HG03571 (cell line): ENCODE results near the gene CD248.
"Not testable (repeated sequence)": the region's sequence is repeated elsewhere in the genome, so short reads cannot be mapped to it uniquely, and the experiment has no call there.

Experiments
- ATAC-seq: cut with Tn5 transposase; IDR thresholded peaks from one replicate; pipeline ENCODE4 v1.9.1; 2021; ENCODE audit not compliant: unreplicated experiment

Gene CD248

DNA sequence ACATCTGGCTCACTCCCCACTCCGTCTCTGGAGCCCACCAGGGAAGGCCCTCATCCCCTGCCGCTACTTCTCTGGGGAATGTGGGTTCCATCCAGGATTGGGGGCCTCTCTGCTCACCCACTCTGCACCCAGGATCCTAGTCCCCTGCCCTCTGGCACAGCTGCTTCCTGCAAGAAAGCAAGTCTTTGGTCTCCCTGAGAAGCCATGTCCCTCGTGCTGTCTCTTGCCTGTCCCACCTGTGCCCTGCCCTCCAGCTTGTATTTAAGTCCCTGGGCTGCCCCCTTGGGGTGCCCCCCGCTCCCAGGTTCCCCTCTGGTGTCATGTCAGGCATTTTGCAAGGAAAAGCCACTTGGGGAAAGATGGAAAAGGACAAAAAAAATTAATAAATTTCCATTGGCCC is 39.8 kb downstream of the CD248 start:
- ATAC-seq = not testable (repeated sequence)

DNA sequence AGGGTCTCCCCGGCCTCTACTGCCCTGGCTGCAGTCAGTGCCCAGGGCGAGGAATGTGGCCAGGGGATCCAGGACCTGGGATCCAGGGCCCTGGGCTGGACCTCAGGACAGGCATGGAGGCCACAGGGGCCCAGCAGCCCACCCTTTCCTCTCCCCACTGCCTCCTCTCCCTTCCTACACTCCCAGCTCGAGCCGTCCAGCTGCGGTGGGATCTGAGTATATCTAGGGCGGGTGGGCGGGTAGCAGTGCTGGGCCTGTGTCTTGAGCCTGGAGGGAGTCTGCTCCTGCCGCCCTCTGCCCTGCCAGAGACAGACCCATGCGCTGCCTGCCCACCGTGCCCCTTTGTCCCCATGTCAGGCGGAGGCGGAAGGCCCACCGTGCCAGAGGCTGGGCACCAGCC is 40.2 kb downstream of the CD248 start:
- not testable (repeated sequence) for ATAC-seq

DNA sequence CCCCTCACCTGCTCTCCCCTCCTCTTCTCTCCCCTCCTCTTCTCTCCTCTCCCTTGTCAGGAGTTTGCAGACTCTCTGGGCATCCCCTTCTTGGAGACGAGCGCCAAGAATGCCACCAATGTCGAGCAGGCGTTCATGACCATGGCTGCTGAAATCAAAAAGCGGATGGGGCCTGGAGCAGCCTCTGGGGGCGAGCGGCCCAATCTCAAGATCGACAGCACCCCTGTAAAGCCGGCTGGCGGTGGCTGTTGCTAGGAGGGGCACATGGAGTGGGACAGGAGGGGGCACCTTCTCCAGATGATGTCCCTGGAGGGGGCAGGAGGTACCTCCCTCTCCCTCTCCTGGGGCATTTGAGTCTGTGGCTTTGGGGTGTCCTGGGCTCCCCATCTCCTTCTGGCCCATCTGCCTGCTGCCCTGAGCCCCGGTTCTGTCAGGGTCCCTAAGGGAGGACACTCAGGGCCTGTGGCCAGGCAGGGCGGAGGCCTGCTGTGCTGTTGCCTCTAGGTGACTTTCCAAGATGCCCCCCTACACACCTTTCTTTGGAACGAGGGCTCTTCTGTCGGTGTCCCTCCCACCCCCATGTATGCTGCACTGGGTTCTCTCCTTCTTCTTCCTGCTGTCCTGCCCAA is 40.7 kb downstream of the CD248 start:
- ATAC-seq = no peak

DNA sequence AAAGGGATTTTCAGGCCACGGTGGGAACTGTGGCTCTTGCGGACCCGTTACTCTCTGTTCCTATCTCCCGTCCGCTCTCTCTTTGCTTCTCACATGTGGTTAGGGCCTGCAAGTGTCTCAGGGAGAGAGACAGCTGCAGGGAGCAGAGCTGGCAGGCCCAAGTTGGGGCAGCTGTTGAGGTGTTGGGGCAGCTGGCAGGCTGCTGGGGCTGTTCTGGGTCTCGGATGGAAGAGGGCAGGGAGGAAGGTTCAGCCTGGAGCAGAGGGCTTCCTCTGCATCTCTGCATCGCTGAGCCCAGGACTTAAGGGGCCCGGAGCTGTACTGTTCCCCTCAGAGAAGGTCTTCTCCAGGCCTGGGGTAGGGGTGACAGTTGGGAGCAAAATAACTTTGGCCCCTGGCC is 41.4 kb downstream of the CD248 start:
- no peak for ATAC-seq

DNA sequence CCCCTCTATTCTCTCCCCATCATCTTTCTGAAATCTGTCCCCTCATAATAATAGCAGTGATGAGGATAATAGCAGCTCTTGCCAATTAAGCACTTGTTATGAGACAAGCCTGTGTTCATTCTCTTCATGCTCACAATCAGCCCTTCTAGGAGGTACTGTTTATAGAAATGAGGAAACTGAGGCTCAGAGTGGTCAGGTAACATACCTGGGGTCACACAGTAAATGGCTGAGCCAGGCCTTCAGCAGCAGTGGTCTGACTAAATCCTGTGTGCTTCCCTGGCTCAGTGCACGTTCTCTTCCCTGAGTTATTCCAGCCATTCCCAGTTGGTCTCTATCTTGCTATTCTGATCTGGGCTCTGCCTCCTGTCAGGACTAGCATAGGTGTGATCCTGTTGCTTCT is 42.6 kb downstream of the CD248 start:
- ATAC-seq = no peak

DNA sequence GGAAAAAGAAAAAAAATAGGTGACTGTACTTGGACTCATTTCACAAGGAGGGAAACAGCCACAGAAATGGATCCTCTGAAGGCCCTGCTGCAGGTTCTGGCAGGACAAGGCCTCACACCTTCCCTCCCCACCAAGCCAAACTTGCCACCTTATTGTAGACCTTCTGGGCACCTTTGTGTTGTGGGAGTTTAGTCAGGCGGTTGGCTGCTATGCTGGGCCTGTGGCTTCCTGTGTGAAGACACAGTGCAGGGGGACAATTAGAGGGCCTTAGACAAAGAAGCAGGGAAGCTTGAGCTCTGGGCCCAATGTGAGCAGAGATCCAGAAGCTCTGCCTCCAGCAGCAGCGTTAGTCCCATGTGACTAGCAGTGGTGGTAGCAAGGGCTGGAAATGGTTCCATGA is 44.2 kb downstream of the CD248 start:
- no peak for ATAC-seq

DNA sequence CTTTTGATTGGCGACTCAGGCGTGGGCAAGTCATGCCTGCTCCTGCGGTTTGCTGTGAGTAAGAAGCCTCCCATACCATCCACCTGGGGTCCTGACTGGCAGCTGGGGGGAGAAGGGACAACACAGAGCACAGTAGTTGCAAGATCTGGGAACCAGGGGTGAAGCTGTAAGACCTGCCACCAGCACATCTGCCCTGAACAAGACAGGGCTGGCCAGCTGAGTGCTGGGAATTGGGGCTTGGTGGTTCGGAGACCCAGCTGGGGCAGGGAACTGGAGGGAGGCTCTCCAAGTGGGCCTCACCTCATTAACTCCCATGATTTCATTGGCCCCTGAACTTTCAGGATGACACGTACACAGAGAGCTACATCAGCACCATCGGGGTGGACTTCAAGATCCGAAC is 45.0 kb downstream of the CD248 start:
- no peak for ATAC-seq

DNA sequence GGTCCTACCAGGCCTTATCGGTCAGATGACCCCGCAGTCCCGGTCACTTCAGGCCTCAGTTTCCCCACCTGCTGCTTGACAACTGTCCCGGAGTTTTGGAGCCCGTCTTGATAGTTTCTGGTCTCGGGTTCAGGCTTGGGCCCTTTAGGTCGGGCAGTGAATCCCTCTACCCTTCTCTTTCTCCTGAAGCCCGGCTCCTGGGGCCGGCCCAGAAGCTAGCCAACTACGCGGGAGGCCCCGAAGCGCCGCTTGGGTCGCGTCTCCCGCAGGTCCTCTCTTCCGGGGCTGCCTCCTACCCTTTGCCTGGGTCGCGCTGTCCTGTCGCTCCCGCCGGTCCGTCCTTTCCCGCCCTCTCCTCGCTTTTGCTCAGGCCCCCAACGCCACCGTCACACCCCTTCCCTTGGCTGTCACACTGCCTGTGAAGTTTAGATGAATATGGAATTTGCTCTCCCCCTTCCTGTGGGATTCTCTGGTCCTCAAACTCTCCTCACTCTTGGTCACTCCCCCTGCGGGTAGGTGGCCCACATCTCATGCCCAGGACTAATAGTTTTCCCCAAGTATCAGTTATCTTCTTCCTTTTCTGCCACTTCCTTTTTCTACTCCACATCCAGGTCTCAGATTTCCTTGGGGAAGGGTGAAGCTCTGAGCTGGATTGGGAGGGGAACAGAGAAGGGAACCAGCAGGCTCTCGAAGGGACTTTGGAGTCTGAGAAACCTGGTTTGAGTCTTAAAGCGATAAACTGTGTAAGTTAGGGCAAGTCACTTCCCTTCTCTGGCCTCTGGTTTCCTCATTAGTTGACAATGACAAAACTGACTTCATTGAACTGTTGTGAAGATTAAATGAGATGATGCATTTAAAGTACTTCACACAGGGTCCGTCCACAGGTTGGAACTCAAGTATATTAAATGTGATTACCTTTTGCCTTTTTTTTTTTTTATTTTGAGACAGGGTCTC is 47.6 kb downstream of the CD248 start:
- no peak for ATAC-seq

DNA sequence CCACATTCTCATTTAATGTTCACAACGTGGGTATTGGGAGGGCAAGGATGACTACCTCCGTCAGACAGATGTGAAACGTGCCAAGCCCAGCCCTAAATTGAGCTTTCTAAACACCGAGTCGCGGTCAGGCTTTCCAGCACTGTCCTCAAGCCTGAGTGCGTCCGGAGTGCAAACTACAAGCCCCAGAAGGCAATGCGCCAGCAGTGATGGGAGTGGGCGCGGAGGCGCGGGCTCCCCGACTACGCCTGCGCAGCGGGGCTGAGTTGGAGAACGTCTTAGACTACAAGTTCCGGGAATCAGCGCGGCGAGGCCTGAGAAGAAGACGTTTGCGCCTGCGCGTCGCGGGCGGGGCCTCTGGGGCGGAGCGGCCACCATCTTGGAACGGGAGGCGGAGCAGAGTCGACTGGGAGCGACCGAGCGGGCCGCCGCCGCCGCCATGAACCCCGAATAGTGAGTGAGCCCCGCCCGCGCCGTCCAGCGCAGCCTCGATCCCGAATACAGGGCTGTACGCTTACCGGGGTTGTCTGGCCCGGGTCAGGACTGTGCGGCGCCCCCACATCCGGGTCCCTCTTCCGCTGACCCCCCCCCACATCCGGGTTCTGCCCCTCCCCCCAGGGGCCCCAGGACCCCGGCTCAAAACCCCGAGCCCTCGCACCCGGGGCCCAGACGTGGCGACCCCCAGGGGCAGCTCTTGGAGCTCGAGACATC is 48.4 kb downstream of the CD248 start, which contains the start of gene RAB1B:
Gene RAB1B, plus strand, starts transcription at position 396 of the 708 bp plus-strand sequence. Its CDS starts 41 bp downstream, at position 437.
- ATAC-seq = peak; percentile 72

DNA sequence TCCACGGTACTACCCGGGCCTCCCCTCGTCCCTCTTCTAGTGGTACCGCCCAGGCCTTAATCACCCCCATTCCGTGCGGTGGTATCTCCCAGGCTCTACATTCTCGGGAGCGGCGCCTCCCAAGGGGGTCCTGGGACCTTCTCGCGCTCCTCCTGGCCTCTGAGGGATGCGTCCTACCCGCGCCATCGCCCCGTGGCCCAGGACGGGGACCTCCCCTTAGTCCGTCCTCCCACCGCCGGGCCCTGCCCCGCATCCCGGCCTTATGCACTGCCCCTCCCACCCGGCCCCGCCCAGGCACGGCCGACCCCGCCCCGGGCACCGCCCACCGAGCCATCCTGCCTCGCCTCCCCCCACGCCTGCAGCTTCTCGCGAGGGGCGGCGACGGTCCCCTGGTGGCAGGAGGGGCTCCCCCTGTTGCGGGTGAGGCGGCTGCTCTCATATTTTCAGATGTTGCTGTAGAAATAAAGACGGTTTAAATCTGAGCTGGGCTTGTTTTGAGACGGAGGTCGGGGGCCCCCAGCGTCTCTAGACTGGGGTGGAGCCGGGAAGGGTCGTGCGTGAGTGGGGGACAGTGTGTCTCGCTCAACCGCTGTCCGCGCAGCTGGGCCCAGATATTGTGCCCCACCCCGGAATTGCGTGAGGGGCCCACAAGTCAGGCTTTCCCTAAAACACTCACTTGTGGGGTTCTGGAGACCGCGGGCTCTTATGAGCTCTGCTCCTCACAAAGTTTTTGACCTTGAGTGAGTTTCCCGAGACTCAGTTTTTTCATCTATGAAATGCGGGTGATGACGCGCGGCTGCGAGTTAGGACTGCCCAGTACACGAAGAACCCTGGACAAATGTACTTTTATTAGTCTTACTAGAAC is 49.2 kb downstream of the CD248 start:
- ATAC-seq = peak; percentile 35

DNA sequence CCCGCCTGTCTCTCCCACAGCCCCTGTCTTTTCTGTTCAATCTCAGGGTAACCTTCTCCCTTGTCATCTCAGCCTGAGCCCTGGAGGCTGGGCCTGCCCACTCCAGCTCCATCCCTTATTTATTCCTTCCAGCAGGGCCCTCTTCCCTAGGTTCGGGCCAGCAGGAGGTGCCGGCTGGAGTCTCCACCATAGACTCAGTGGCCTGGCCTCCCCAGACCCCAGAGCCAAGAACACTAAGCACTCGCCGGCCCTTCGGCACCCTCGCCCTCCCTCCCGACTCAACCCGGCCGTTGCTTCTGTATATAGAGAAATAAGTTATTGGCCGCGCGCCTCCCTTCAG is 49.8 kb downstream of the CD248 start:
- ATAC-seq = no peak

DNA sequence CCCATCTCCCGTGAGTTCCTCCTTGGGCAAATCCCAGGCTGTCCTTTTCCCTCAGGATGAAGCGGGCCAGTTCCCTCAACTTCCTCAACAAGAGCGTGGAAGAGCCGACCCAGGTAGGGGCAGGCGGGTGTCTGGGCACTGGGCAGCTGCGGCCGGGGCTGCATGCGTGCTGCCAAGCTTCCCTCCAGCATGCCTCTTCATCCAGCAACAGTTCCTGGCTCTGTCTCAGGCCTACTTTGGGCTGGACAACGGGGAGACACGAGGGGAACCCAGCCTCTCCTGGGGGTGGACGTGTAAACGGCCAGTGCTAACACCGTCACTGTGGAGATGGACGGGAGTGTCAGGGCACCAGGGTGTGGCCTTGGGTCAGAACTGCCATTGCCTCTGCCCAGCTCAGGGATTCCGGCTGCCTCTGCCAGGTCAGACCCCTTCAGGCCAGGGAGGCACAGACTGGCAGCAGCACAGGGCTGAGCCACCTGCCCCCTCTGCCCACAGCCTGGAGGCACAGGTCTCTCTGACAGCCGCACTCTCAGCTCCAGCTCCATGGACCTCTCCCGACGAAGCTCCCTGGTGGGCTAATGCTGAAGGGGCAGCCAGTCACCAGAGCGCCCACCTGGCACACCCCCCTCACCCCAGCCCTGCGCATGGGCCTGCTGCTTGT is 50.3 kb downstream of the CD248 start:
- no peak for ATAC-seq

DNA sequence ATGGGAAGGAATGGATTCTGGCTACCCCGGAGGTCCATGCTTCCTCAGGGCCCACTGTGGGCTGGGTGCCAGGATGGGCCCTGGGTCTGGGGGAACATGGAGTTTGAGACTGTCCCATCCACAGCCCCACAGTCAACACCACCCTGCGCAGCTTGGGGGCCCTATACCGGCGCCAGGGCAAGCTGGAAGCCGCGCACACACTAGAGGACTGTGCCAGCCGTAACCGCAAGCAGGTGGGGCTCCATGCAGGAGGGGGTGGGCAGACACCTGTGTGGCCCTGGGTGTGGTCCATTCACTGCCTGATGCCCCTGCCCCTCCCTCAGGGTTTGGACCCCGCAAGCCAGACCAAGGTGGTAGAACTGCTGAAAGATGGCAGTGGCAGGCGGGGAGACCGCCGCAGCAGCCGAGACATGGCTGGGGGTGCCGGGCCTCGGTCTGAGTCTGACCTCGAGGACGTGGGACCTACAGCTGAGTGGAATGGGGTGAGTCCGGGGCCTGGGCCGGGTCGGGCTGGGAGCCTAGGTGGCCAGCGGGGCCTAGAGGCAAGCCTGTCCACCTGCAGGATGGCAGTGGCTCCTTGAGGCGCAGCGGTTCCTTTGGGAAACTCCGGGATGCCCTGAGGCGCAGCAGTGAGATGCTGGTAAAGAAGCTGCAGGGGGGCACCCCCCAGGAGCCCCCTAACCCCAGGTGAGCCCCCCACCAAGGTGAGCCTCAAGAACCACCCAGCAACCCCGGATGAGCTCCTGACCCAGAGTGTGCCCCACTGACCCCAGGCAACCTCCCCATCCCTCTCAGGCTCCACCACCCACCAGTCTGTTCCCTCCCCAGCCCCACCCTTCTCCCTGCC is 51.1 kb downstream of the CD248 start:
- no peak for ATAC-seq

DNA sequence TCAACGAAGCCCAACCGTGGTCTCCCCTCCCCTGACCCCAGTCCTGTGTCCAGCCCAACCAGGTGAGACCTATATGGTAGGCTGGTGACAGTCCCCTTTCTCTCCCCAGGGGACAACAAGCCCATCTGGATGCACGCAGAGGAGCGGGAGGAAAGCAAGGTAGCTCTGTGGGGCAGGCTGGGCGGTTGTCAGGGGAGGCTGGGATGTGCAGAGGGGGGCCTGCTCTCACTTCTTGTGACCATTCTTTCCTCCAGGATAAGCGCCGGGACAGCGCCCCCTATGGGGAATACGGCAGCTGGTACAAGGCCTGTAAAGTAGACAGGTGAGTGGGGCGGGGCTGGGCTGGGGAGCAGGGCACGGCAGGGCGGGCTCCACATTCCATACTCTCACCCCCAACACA is 51.9 kb downstream of the CD248 start:
- ATAC-seq = no peak
